Activated CD8-positive, alpha-beta T cell treated with anti-CD3 and anti-CD28 coated beads for 36 hours (primary cell): ENCODE measurements around the gene CSHL1. TPM values are rescaled to one million over a fixed set of nuclear protein-coding genes. Genes with fewer than 3 reads are reported as not detected.

Experiments
- ATAC-seq: fragments of 200-7000 bp; cut with Tn5 transposase; one replicate; pipeline ENCODE4 v1.10.0; 2021; ENCODE audit warnings: mild to moderate bottlenecking, moderate library complexity
- CTCF ChIA-PET: fragments of 350-600 bp; sonication (Branson Sonifier 250); formaldehyde crosslinking; loops from one replicate; lab custom pipeline; 2021; ENCODE audit warnings: antibody characterized with exemption; lab: Charles Lee
- POLR2A ChIA-PET: fragments of 350-600 bp; sonication (Branson Sonifier 250); formaldehyde crosslinking; loops from one replicate; lab custom pipeline; 2021; ENCODE audit warnings: antibody characterized with exemption; lab: Charles Lee
- DNase-seq: peaks from one replicate; pipeline ENCODE4 v3.0.0-alpha.2; 2020
- H3K27ac Mint-ChIP-seq: one replicate; pipeline ENCODE4 v1.8.0; 2021; ENCODE audit warnings: mild to moderate bottlenecking, mixed read lengths
- H3K27me3 Mint-ChIP-seq: one replicate; pipeline ENCODE4 v1.8.0; 2021; ENCODE audit warnings: mixed read lengths
- H3K36me3 Mint-ChIP-seq: one replicate; pipeline ENCODE4 v1.8.0; 2021; ENCODE audit warnings: low read depth, mixed read lengths
- H3K4me1 Mint-ChIP-seq: one replicate; pipeline ENCODE4 v1.8.0; 2021; ENCODE audit warnings: low read depth, mixed read lengths
- H3K4me3 Mint-ChIP-seq: one replicate; pipeline ENCODE4 v1.8.0; 2021; ENCODE audit warnings: mild to moderate bottlenecking, moderate library complexity, mixed read lengths
- H3K9me3 Mint-ChIP-seq: one replicate; pipeline ENCODE4 v1.8.0; 2021; ENCODE audit warnings: mixed read lengths
- CTCF ChIP-seq: fragments of 200-600 bp; IDR thresholded peaks from one replicate; pipeline ENCODE4 v1.8.0; 2022; ENCODE audit warnings: antibody characterized with exemption, mild to moderate bottlenecking
- intact Hi-C: fragments of 100-400 bp; cut with micrococcal nuclease; formaldehyde crosslinking; loops from one replicate; pipeline ENCODE4 v1.10.0; 2022
- total RNA-seq, 2 experiments: library from RNA; stranded (reverse); gene quantifications; one replicate each; pipeline ENCODE4 v1.2.3, GENCODE V29; 2021

CSHL1 gene
- total RNA-seq, 2 experiments from 2014 or later: not detected

- POLR2A ChIA-PET: interaction anchor here (1.1 to 1.4 kb wide), 2 partner anchors 10 to 65 kb away, joined by 4 to 5 read pairs; partner anchors contain the start of gene ICAM2
- Mint-ChIP-seq H3K4me1 (peaks cover 17% of the 10 kb centered on the region), H3K27me3 (no peaks in the 10 kb centered on the region), H3K9me3 (no peaks in the 10 kb centered on the region), H3K4me3 (no peak overlapping the region), H3K36me3 (no peaks in the 10 kb centered on the region), H3K27ac (no peak overlapping the region)
- ATAC-seq: no peak
- DNase-seq: no peak
- intact Hi-C loops: no loop called here
- TF ChIP-seq CTCF: no peak
- CTCF ChIA-PET: interaction anchor here (2.2 to 4.5 kb wide), 2 partner anchors 9 to 30 kb away, joined by 5 to 35 read pairs; no protein-coding TSS in a partner anchor
Measured at GRCh38 chr17:63955791-63956190, 44.7 kb upstream of the CSHL1 start.

DNA sequence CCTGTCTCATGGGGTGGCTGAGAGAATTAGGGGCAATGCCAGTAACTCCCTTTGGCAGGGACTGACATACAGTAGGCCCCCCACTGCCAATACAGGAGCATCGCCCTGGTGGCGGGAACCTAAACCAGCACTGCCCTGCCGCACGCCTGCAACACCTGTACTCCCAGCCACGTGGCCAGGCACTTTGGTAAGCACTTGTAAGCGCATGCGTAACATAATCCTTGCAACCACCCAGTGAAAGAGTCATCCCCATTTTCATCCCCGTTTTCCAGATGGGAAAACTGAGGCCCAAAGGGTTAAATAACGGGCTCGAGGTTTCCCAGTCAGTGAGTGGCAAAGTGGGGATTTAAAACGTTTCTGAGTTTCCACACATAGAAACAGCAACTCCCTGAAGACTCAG is 44.2 kb upstream of the CSHL1 start:
- ATAC-seq (no peak), DNase-seq (no peak)
- CTCF ChIA-PET: interaction anchor here (1.1 to 7.2 kb wide), 8 partner anchors 8 to 178 kb away, joined by 3 to 47 read pairs (median 8); partner anchors contain the start of genes CD79B and GH1
- Mint-ChIP-seq H3K27me3 (no peaks in the 10 kb centered on the region), H3K36me3 (no peaks in the 10 kb centered on the region), H3K9me3 (no peaks in the 10 kb centered on the region), H3K4me3 (no peak overlapping the region), H3K4me1 (peaks cover 17% of the 10 kb centered on the region), H3K27ac (peak overlapping the region; percentile 79)
- intact Hi-C loops: no loop called here
- TF ChIP-seq CTCF: peak; percentile 0
- POLR2A ChIA-PET: interaction anchor here (1.1 to 1.4 kb wide), 3 partner anchors 10 to 65 kb away, joined by 4 to 5 read pairs (median 4); partner anchors contain the start of gene ICAM2

GRCh38 chr17:63954402-63955063 is 43.5 kb upstream of the CSHL1 start:
- no peak overlapping the region for H3K4me3 Mint-ChIP-seq
- intact Hi-C loops: no loop called here
- no peaks in the 10 kb centered on the region for H3K9me3 Mint-ChIP-seq
- H3K4me1 Mint-ChIP-seq: peaks cover 17% of the 10 kb centered on the region
- peak overlapping the region; percentile 79 for H3K27ac Mint-ChIP-seq
- no peak for TF ChIP-seq CTCF
- CTCF ChIA-PET: interaction anchor here (0.8 to 7.2 kb wide), 10 partner anchors 8 to 179 kb away, joined by 3 to 47 read pairs (median 8); partner anchors contain the start of genes CD79B, CSHL1 and GH1
- no peaks in the 10 kb centered on the region for H3K27me3 Mint-ChIP-seq
- DNase-seq: peak; percentile 77
- POLR2A ChIA-PET: interaction anchor here (0.8 to 2.2 kb wide), 4 partner anchors 14 to 71 kb away, joined by 3 to 6 read pairs (median 4); partner anchors contain the start of gene ICAM2
- H3K36me3 Mint-ChIP-seq: no peaks in the 10 kb centered on the region
- ATAC-seq: peak; percentile 83

- no peak overlapping the region for H3K27ac Mint-ChIP-seq
- intact Hi-C loops: no loop called here
- CTCF ChIA-PET: interaction anchor here (0.6 to 7.2 kb wide), 17 partner anchors 12 to 320 kb away, joined by 3 to 47 read pairs (median 3); partner anchors contain the start of genes CSHL1, GH1 and GH2
- H3K36me3 Mint-ChIP-seq: no peaks in the 10 kb centered on the region
- H3K4me3 Mint-ChIP-seq: no peak overlapping the region
- POLR2A ChIA-PET: no interaction called here
- H3K27me3 Mint-ChIP-seq: no peaks in the 10 kb centered on the region
- H3K9me3 Mint-ChIP-seq: no peaks in the 10 kb centered on the region
- ATAC-seq (no peak), DNase-seq (peak; percentile 63)
- TF ChIP-seq CTCF: peak; percentile 36
- peaks cover 26% of the 10 kb centered on the region for H3K4me1 Mint-ChIP-seq
Measured at GRCh38 chr17:63950940-63951907, 40.2 kb upstream of the CSHL1 start.
